ENCODE measurements around the gene SIAH2. TPM values are rescaled to one million over a fixed set of nuclear protein-coding genes. Genes with fewer than 3 reads are reported as not detected.

The SIAH2 gene
- total RNA-seq, 1 donor from 2014 or later = 18.6 TPM

DNA sequence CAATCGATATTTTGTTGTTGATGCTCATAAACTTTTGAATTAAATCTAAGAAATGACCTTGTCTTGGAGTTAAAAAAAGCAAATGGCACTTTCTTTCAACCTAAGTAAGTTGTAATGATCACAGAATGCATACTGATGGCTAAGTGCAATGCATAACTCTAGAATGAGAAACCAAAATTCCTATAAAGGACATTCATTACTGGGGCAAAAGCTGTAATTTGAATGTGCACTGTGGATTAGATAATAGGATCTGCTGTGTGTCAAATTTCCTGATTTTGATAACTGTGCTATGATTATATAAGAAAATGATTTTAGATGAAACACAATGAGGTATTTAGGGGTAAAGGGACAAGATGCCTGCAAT lies 14.3 kb downstream of the SIAH2 start:
- H3K27me3 ChIP-seq (ENCODE audit: low read depth) = no peaks in the 10 kb centered on the region
- peaks cover 63% of the 10 kb centered on the region for H3K4me1 ChIP-seq
- no peak overlapping the region for H3K27ac ChIP-seq
- ATAC-seq (no peak), DNase-seq (no peak)
- no peak overlapping the region for H3K4me3 ChIP-seq
- TF ChIP-seq, protein P1, sequence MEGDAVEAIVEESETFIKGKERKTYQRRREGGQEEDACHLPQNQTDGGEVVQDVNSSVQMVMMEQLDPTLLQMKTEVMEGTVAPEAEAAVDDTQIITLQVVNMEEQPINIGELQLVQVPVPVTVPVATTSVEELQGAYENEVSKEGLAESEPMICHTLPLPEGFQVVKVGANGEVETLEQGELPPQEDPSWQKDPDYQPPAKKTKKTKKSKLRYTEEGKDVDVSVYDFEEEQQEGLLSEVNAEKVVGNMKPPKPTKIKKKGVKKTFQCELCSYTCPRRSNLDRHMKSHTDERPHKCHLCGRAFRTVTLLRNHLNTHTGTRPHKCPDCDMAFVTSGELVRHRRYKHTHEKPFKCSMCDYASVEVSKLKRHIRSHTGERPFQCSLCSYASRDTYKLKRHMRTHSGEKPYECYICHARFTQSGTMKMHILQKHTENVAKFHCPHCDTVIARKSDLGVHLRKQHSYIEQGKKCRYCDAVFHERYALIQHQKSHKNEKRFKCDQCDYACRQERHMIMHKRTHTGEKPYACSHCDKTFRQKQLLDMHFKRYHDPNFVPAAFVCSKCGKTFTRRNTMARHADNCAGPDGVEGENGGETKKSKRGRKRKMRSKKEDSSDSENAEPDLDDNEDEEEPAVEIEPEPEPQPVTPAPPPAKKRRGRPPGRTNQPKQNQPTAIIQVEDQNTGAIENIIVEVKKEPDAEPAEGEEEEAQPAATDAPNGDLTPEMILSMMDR (IDR thresholded peaks at IDR 0.05) = no peak
- intact Hi-C loops (cut with DNase I) = no loop called here
- H3K36me3 ChIP-seq = no peaks in the 10 kb centered on the region
- no peaks in the 10 kb centered on the region for H3K9me3 ChIP-seq

GRCh38 chr3:150747886-150748683 lies 14.9 kb downstream of the SIAH2 start:
- intact Hi-C loops (cut with DNase I) = no loop called here
- TF ChIP-seq, protein P1 (IDR thresholded peaks at IDR 0.05) = no peak
- ATAC-seq (no peak), DNase-seq (no peak)
- H3K4me3 ChIP-seq = no peak overlapping the region
- H3K4me1 ChIP-seq = peaks cover 63% of the 10 kb centered on the region
- H3K27me3 ChIP-seq (ENCODE audit: low read depth) = no peaks in the 10 kb centered on the region
- no peaks in the 10 kb centered on the region for H3K36me3 ChIP-seq
- no peak overlapping the region for H3K27ac ChIP-seq
- no peaks in the 10 kb centered on the region for H3K9me3 ChIP-seq

DNA sequence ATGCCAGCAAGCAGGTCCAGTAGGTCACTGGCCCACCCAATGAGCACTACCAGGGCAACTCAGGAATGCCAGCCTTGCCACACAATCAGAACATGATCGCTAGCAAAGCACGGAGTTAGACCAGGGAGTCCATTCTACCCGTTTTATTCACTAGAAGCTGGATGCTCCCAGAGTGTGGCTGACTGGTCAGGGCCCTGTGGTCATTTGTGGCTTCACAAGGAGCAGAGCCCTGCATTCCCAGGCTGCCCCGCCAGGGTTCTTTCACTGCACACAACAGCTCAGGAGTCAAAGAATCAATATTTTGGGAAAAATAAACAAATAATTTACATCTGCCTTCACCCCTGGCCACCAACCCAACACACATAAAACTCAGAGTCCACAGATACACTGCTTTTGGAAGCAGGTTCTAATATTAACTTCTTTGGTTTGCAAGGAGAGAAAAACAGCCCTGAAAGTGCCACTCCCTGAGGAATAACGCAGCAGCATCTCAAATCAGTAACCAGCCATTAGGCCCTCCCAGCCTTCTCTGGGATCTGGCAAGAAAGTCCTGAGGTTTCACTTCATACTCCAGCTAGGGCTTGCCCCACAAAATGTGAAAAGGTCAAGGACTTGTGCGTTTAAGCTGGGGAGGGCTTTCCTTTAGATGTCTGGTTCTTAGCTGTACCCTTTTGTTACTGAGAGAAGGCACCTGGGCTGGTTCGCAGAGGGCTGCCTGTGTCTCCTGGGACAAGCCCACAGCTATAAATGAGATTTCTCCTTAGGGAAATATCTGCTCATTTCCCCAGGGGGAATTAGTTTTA lies 16.0 kb downstream of the SIAH2 start:
- Histone ChIP-seq H3K27me3 (ENCODE audit: low read depth) (no peaks in the 10 kb centered on the region), H3K36me3 (peaks cover 5% of the 10 kb centered on the region), H3K4me3 (no peak overlapping the region), H3K27ac (no peak overlapping the region), H3K4me1 (peaks cover 53% of the 10 kb centered on the region), H3K9me3 (no peaks in the 10 kb centered on the region)
- ATAC-seq (no peak), DNase-seq (no peak)
- TF ChIP-seq, protein P1 (IDR thresholded peaks at IDR 0.05) = no peak
- intact Hi-C loops (cut with DNase I) = no loop called here

DNA sequence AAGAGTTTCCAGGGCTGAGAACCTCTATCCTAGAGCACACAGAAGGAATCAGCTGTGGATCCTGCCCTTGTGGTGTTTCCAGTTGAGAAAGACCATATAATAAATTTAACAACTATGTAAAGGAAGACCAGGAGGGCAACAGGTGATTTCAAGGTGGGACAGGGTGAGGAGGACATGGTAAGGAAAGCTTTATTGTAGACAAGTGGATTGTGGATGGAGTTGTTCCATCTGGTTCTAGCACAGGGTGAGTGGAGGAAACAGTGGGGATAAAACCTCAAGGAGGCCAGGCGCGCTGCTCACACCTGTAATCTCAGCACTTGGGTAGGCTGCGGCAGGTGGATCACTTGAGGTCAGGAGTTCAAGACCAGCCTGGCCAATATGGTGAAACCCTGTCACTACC lies 17.1 kb downstream of the SIAH2 start:
- Histone ChIP-seq H3K27ac (no peak overlapping the region), H3K4me3 (no peak overlapping the region), H3K4me1 (peaks cover 42% of the 10 kb centered on the region), H3K27me3 (ENCODE audit: low read depth) (no peaks in the 10 kb centered on the region), H3K36me3 (peaks cover 17% of the 10 kb centered on the region), H3K9me3 (no peaks in the 10 kb centered on the region)
- DNase-seq = no peak
- intact Hi-C loops (cut with DNase I) = no loop called here
- ATAC-seq = no peak
- TF ChIP-seq, protein P1 (IDR thresholded peaks at IDR 0.05) = no peak

GRCh38 chr3:150744919-150745211 lies 18.1 kb downstream of the SIAH2 start:
- no peak overlapping the region for H3K27ac ChIP-seq

More at GRCh38 chr3:150744919-150745211, 18.1 kb downstream of the SIAH2 start:
- peaks cover 39% of the 10 kb centered on the region for H3K4me1 ChIP-seq
- TF ChIP-seq, protein P1 (IDR thresholded peaks at IDR 0.05) = no peak
- no peak overlapping the region for H3K4me3 ChIP-seq
- no peak for ATAC-seq
- no peaks in the 10 kb centered on the region for H3K9me3 ChIP-seq
- intact Hi-C loops (cut with DNase I) = no loop called here
- H3K36me3 ChIP-seq = peaks cover 20% of the 10 kb centered on the region
- DNase-seq = no peak
- H3K27me3 ChIP-seq (ENCODE audit: low read depth) = no peaks in the 10 kb centered on the region

Measured in lower lobe of right lung (tissue), 2 donors.